ENCODE data around the gene SH3GL3. TPM values are rescaled to one million over a fixed set of nuclear protein-coding genes. Genes with fewer than 3 reads are reported as not detected.

Gene SH3GL3
- total RNA-seq, 2 experiments from 2014 or later = not detected

DNA sequence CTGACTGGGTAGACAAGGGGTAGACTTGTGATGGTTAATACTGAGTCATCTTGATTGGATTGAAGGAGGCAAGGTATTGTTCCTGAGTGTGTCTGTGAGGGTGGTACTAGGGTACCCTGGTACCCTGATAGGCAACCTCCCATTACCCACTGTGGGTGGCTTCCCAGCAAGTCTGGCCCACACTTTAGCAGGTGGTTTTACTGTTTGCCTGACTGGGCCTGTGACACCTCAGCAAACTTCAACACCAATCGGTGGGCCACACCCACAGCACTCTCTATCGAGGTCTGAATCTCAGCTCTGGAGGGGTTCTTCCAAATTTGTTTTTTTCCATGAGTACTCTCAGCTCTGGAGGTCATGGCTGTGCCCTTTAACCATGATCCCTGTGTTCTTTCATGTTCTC is 24.6 kb upstream of the SH3GL3 start:
- no peak overlapping the region for H3K27ac Mint-ChIP-seq
- H3K4me3 Mint-ChIP-seq = no peak overlapping the region
- H3K27me3 Mint-ChIP-seq = peaks cover 45% of the 10 kb centered on the region
- H3K36me3 ChIP-seq (ENCODE audit: insufficient read depth, low read length) = no peaks in the 10 kb centered on the region
- POLR2A ChIA-PET = no interaction called here
- DNase-seq (no peak), ATAC-seq (ENCODE audit: poor library complexity) (no peak)
- peaks cover 3 to 4% of the 10 kb centered on the region in 2 experiments for H3K27me3 ChIP-seq (ENCODE audit: control insufficient read depth in 1 of 2, insufficient read depth in 2 of 2, low read length in 2 of 2)
- H3K27ac ChIP-seq (ENCODE audit: low read depth in 1 of 2, low read length in 2 of 2) = no peak overlapping the region
- no peak for TF ChIP-seq CTCF (IDR thresholded peaks at IDR 0.05)
- H3K4me1 ChIP-seq (ENCODE audit: insufficient read depth, low read length) = no peaks in the 10 kb centered on the region
- H3K9me3 Mint-ChIP-seq = peaks cover 3% of the 10 kb centered on the region
- CTCF ChIA-PET = no interaction called here
- H3K36me3 Mint-ChIP-seq (ENCODE audit: low read depth) = no peaks in the 10 kb centered on the region
- no peaks in the 10 kb centered on the region for H3K9me3 ChIP-seq (ENCODE audit: control insufficient read depth in 1 of 2, insufficient read depth in 1 of 2, low read length in 2 of 2)
- H3K4me1 Mint-ChIP-seq (ENCODE audit: low read depth) = no peaks in the 10 kb centered on the region
- H3K4me3 ChIP-seq (ENCODE audit: low read length) = no peak overlapping the region
- intact Hi-C loops (cut with DNase I, micrococcal nuclease) = no loop called here

DNA sequence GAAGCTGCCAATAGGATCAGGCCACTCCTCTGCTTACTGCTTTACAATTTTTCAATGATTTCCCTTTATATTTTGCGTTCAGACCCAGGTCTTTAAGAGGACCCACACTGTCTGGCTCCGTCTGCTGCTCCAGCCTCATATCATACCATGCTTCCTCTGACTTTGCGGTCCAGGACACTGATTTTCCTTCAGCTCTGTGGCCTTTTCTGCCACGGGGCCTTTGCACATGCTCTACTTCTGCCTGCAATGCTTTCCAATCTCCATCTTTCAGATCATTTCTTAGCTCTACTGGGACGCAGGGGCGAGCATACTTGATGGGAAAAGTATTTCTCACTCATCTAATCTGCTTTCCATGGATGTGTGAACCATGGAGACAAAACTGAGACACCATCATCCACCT is 23.0 kb upstream of the SH3GL3 start:
- Mint-ChIP-seq H3K27me3 (peaks cover 38% of the 10 kb centered on the region), H3K4me1 (ENCODE audit: low read depth) (no peaks in the 10 kb centered on the region), H3K4me3 (no peak overlapping the region), H3K9me3 (peaks cover 6% of the 10 kb centered on the region), H3K27ac (no peak overlapping the region), H3K36me3 (ENCODE audit: low read depth) (no peaks in the 10 kb centered on the region)
- POLR2A ChIA-PET = no interaction called here
- Histone ChIP-seq H3K27ac (ENCODE audit: low read depth in 1 of 2, low read length in 2 of 2) (no peak overlapping the region), H3K9me3 (ENCODE audit: control insufficient read depth in 1 of 2, insufficient read depth in 1 of 2, low read length in 2 of 2) (peaks cover 0 to 9% of the 10 kb centered on the region in 2 experiments), H3K36me3 (ENCODE audit: insufficient read depth, low read length) (no peaks in the 10 kb centered on the region), H3K4me1 (ENCODE audit: insufficient read depth, low read length) (no peaks in the 10 kb centered on the region), H3K27me3 (ENCODE audit: control insufficient read depth in 1 of 2, insufficient read depth in 2 of 2, low read length in 2 of 2) (peaks cover 3 to 4% of the 10 kb centered on the region in 2 experiments), H3K4me3 (ENCODE audit: low read length) (no peak overlapping the region)
- intact Hi-C loops (cut with DNase I, micrococcal nuclease) = no loop called here
- ATAC-seq (ENCODE audit: poor library complexity) = no peak
- CTCF ChIA-PET = no interaction called here
- DNase-seq = no peak
- no peak for TF ChIP-seq CTCF (IDR thresholded peaks at IDR 0.05)

DNA sequence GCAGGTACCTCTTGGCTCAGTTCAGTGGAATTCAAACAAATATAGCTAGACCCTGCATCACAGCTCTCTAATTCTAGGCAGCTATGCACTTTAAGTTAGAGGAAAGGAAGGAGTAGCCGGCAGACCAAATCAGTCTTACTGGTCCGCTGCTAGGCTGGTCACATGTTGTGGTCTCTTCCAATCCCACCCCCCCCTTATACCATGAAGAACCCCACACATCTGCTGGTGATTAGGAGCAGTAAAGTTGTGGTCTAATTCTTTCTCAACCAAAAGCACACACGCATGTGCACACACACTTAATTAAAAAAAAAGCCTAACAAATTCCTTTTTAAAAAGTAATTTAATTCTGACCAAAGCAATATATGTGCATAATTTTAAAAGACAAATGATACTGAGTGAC is 16.7 kb upstream of the SH3GL3 start:
- ChIA-PET POLR2A (no interaction called here), CTCF (no interaction called here)
- no peak overlapping the region for H3K27ac Mint-ChIP-seq

More for the DNA sequence above, 16.7 kb upstream of the SH3GL3 start:
- Mint-ChIP-seq H3K4me1 (ENCODE audit: low read depth) (no peaks in the 10 kb centered on the region), H3K27me3 (peaks cover 14% of the 10 kb centered on the region), H3K9me3 (peaks cover 3% of the 10 kb centered on the region), H3K36me3 (ENCODE audit: low read depth) (no peaks in the 10 kb centered on the region), H3K4me3 (no peak overlapping the region)
- DNase-seq (no peak), ATAC-seq (ENCODE audit: poor library complexity) (no peak)
- H3K36me3 ChIP-seq (ENCODE audit: insufficient read depth, low read length) = no peaks in the 10 kb centered on the region
- TF ChIP-seq CTCF (IDR thresholded peaks at IDR 0.05) = no peak
- no peak overlapping the region for H3K4me3 ChIP-seq (ENCODE audit: low read length)
- H3K9me3 ChIP-seq (ENCODE audit: control insufficient read depth in 1 of 2, insufficient read depth in 1 of 2, low read length in 2 of 2) = peaks cover 0 to 9% of the 10 kb centered on the region in 2 experiments
- intact Hi-C loops (cut with DNase I, micrococcal nuclease) = no loop called here
- H3K27me3 ChIP-seq (ENCODE audit: control insufficient read depth in 1 of 2, insufficient read depth in 2 of 2, low read length in 2 of 2) = peaks cover 0 to 6% of the 10 kb centered on the region in 2 experiments
- H3K27ac ChIP-seq (ENCODE audit: low read depth in 1 of 2, low read length in 2 of 2) = no peak overlapping the region
- no peaks in the 10 kb centered on the region for H3K4me1 ChIP-seq (ENCODE audit: insufficient read depth, low read length)
